ENCODE data around the gene CDH13.

DNA sequence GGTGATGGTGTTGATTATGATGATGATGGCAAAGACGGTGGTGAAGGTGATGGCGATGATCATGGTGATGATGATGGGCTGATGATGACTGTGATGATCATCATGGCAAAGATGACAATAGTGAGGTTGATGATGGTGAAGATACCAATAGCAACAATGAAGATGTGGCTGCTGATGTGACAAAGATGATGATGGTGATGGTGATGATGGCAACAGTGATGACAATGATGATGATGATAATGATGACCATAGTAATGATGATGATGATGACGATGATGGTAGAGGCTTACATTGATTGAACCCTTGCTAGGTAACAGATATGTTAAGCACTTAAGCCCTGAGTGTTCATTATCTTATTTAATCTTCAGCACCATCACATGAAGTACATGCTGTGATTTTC is 817.2 kb downstream of the CDH13 start:
- TF ChIP-seq EZH2 (IDR thresholded peaks at IDR 0.05) (no peak), POLR2AphosphoS5 (IDR thresholded peaks at IDR 0.05; ENCODE audit: borderline replicate concordance, low read depth, low read length) (no peak), FOXP2 (optimal IDR thresholded peaks at IDR 0.05; ENCODE audit: control extremely low read depth, extremely low read length, insufficient read depth) (no peak)

Measured in SK-N-MC (cell line).